RWPE2 (cell line): Measurements from ENCODE around the gene NOCT.
"Not testable (repeated sequence)": the region's sequence is repeated elsewhere in the genome, so short reads cannot be mapped to it uniquely, and the experiment has no call there.

Source experiments
- ATAC-seq: fragments of 200-7000 bp; cut with Tn5 transposase; 3 replicates; pipeline ENCODE4 v1.9.1; 2021; ENCODE audit warnings: low read depth
- DNase-seq: peaks from one replicate; pipeline ENCODE4 v3.0.0-alpha.2; 2020; ENCODE audit warnings: low spot score
- H3K27ac ChIP-seq: fragments of 450-650 bp; 2 replicates; pipeline ENCODE4 v1.5.1; 2017; ENCODE audit warnings: mild to moderate bottlenecking; ENCODE audit not compliant: poor library complexity, severe bottlenecking
- H3K27me3 ChIP-seq: fragments of 250-450 bp; sonication (Bioruptor Pico); 2 replicates; pipeline ENCODE4 v1.5.1; 2021; ENCODE audit warnings: mild to moderate bottlenecking, moderate library complexity; ENCODE audit not compliant: insufficient read depth, poor library complexity, severe bottlenecking
- H3K36me3 ChIP-seq: fragments of 250-450 bp; sonication (Bioruptor Pico); 2 replicates; pipeline ENCODE4 v1.5.1; 2020; ENCODE audit warnings: low read depth, mild to moderate bottlenecking, moderate library complexity
- H3K4me1 ChIP-seq: fragments of 250-450 bp; sonication (Bioruptor Pico); 2 replicates; pipeline ENCODE4 v1.5.1; 2021; ENCODE audit warnings: mild to moderate bottlenecking, moderate library complexity; ENCODE audit not compliant: insufficient read depth, poor library complexity, severe bottlenecking
- H3K4me3 ChIP-seq: fragments of 250-450 bp; sonication (Bioruptor Pico); 2 replicates; pipeline ENCODE4 v1.5.1; 2021; ENCODE audit warnings: mild to moderate bottlenecking, moderate library complexity; ENCODE audit not compliant: severe bottlenecking
- H3K9me3 ChIP-seq: fragments of 250-450 bp; sonication (Bioruptor Pico); 2 replicates; pipeline ENCODE4 v1.5.1; 2021; ENCODE audit warnings: mild to moderate bottlenecking, moderate library complexity; ENCODE audit not compliant: severe bottlenecking
- CTCF ChIP-seq: fragments of 450-650 bp; IDR thresholded peaks from one replicate; pipeline ENCODE4 v1.5.1; 2017; ENCODE audit warnings: mild to moderate bottlenecking, moderate library complexity; ENCODE audit not compliant: poor library complexity, severe bottlenecking

NOCT gene

GRCh38 chr4:139015948-139016471 lies 429 bp downstream of the NOCT start:
- no peak for TF ChIP-seq CTCF
- Histone ChIP-seq H3K9me3 (no peaks in the 10 kb centered on the region), H3K4me3 (peak overlapping the region; percentile 87), H3K36me3 (peaks cover 23% of the 10 kb centered on the region), H3K4me1 (peaks cover 24% of the 10 kb centered on the region), H3K27ac (peak overlapping the region; percentile 98), H3K27me3 (no peaks in the 10 kb centered on the region)
- peak; percentile 1; the same call in 1 of the 3 replicates for ATAC-seq
- DNase-seq = no peak

GRCh38 chr4:139017861-139018260 lies 2.3 kb downstream of the NOCT start:
- no peak for DNase-seq
- no peak for ATAC-seq
- no peak for TF ChIP-seq CTCF
- H3K4me3 ChIP-seq = no peak overlapping the region
- H3K27me3 ChIP-seq = no peaks in the 10 kb centered on the region
- peaks cover 26% of the 10 kb centered on the region for H3K36me3 ChIP-seq
- H3K4me1 ChIP-seq = peaks cover 24% of the 10 kb centered on the region
- H3K27ac ChIP-seq = peak overlapping the region; percentile 98
- no peaks in the 10 kb centered on the region for H3K9me3 ChIP-seq

GRCh38 chr4:139018501-139018900 lies 2.9 kb downstream of the NOCT start:
- no peaks in the 10 kb centered on the region for H3K27me3 ChIP-seq
- peak overlapping the region; percentile 98 for H3K27ac ChIP-seq
- H3K36me3 ChIP-seq = peaks cover 29% of the 10 kb centered on the region
- DNase-seq = no peak
- peaks cover 23% of the 10 kb centered on the region for H3K4me1 ChIP-seq
- H3K9me3 ChIP-seq = no peaks in the 10 kb centered on the region
- TF ChIP-seq CTCF = no peak
- no peak overlapping the region for H3K4me3 ChIP-seq
- no peak for ATAC-seq

- Histone ChIP-seq H3K4me3 (no peak overlapping the region), H3K4me1 (peaks cover 16% of the 10 kb centered on the region), H3K27ac (no peak overlapping the region), H3K27me3 (no peaks in the 10 kb centered on the region), H3K36me3 (peaks cover 35% of the 10 kb centered on the region), H3K9me3 (no peaks in the 10 kb centered on the region)
- no peak for TF ChIP-seq CTCF
- DNase-seq = no peak
- ATAC-seq = no peak
Observed at GRCh38 chr4:139018971-139019758, 3.6 kb downstream of the NOCT start.

GRCh38 chr4:139020384-139020783 lies 4.8 kb downstream of the NOCT start:
- Histone ChIP-seq H3K9me3 (no peaks in the 10 kb centered on the region), H3K36me3 (peaks cover 35% of the 10 kb centered on the region), H3K27me3 (no peaks in the 10 kb centered on the region), H3K4me3 (no peak overlapping the region), H3K4me1 (peaks cover 9% of the 10 kb centered on the region), H3K27ac (no peak overlapping the region)
- no peak for DNase-seq
- no peak for TF ChIP-seq CTCF
- ATAC-seq = no peak

- not testable (repeated sequence) for ATAC-seq, H3K27me3 ChIP-seq, H3K4me1 ChIP-seq, H3K4me3 ChIP-seq, H3K27ac ChIP-seq, DNase-seq, H3K9me3 ChIP-seq
- peaks cover 39% of the 10 kb centered on the region for H3K36me3 ChIP-seq
Observed at GRCh38 chr4:139021071-139021470, 5.5 kb downstream of the NOCT start.
